Neural crest cell (in vitro differentiated cells): ENCODE data around the gene PDE11A. TPM values are rescaled to one million over a fixed set of nuclear protein-coding genes. Genes with fewer than 3 reads are reported as not detected.

Source experiments
- DNase-seq: peaks from one replicate; pipeline ENCODE4 v3.0.0; 2021; ENCODE audit warnings: low read depth, mixed read lengths, low spot score
- H3K27ac Mint-ChIP-seq: one replicate; pipeline ENCODE4 v1.8.0; 2021; ENCODE audit warnings: mild to moderate bottlenecking, mixed read lengths; ENCODE audit not compliant: unreplicated experiment
- H3K27me3 Mint-ChIP-seq: 2 replicates; pipeline ENCODE4 v1.8.0; 2021; ENCODE audit warnings: low read depth, mild to moderate bottlenecking, mixed read lengths
- H3K36me3 Mint-ChIP-seq: 2 replicates; pipeline ENCODE4 v1.8.0; 2021; ENCODE audit warnings: low read depth, mild to moderate bottlenecking, mixed read lengths
- H3K4me1 Mint-ChIP-seq: 2 replicates; pipeline ENCODE4 v1.8.0; 2021; ENCODE audit warnings: mixed read lengths
- H3K4me3 Mint-ChIP-seq: one replicate; pipeline ENCODE4 v1.8.0; 2021; ENCODE audit warnings: mild to moderate bottlenecking, mixed read lengths
- H3K9me3 Mint-ChIP-seq: 2 replicates; pipeline ENCODE4 v1.8.0; 2021; ENCODE audit warnings: mixed read lengths
- CTCF ChIP-seq: fragments of 200-600 bp; sonication (generic); conservative IDR thresholded peaks from 2 replicates; pipeline ENCODE4 v1.5.0; 2021; ENCODE audit warnings: antibody characterized with exemption, mild to moderate bottlenecking
- total RNA-seq: library from RNA; stranded (reverse); gene quantifications from 2 replicates; pipeline ENCODE4 v1.2.1, GENCODE V29; 2021

Gene PDE11A
- total RNA-seq, 1 donor from 2014 or later = 0.28 TPM

GRCh38 chr2:177882501-177882900 is 190.1 kb downstream of the PDE11A start:
- no peak overlapping the region for H3K4me3 Mint-ChIP-seq
- peaks cover 3% of the 10 kb centered on the region for H3K9me3 Mint-ChIP-seq
- no peak for DNase-seq
- no peaks in the 10 kb centered on the region for H3K27me3 Mint-ChIP-seq
- H3K36me3 Mint-ChIP-seq = no peaks in the 10 kb centered on the region
- H3K27ac Mint-ChIP-seq = no peak overlapping the region
- TF ChIP-seq CTCF = no peak
- H3K4me1 Mint-ChIP-seq = no peaks in the 10 kb centered on the region

- Mint-ChIP-seq H3K27me3 (no peaks in the 10 kb centered on the region), H3K27ac (no peak overlapping the region), H3K4me3 (no peak overlapping the region), H3K36me3 (no peaks in the 10 kb centered on the region), H3K4me1 (no peaks in the 10 kb centered on the region), H3K9me3 (peaks cover 3% of the 10 kb centered on the region)
- TF ChIP-seq CTCF = no peak
- no peak for DNase-seq
Measured at GRCh38 chr2:177881921-177882320, 190.7 kb downstream of the PDE11A start.

- Mint-ChIP-seq H3K4me1 (no peaks in the 10 kb centered on the region), H3K27ac (no peak overlapping the region), H3K4me3 (no peak overlapping the region), H3K27me3 (no peaks in the 10 kb centered on the region), H3K36me3 (peaks cover 2% of the 10 kb centered on the region), H3K9me3 (peaks cover 3% of the 10 kb centered on the region)
- TF ChIP-seq CTCF = no peak
- DNase-seq = no peak
Measured at GRCh38 chr2:177881008-177881747, 191.4 kb downstream of the PDE11A start.

GRCh38 chr2:177880285-177880684 is 192.3 kb downstream of the PDE11A start:
- DNase-seq = no peak
- Mint-ChIP-seq H3K27ac (no peak overlapping the region), H3K27me3 (no peaks in the 10 kb centered on the region), H3K4me3 (no peak overlapping the region), H3K36me3 (peaks cover 2% of the 10 kb centered on the region), H3K9me3 (peaks cover 3% of the 10 kb centered on the region), H3K4me1 (no peaks in the 10 kb centered on the region)
- no peak for TF ChIP-seq CTCF

GRCh38 chr2:177876950-177877349 is 195.6 kb downstream of the PDE11A start:
- no peak overlapping the region for H3K4me3 Mint-ChIP-seq
- TF ChIP-seq CTCF = no peak
- H3K27ac Mint-ChIP-seq = no peak overlapping the region
- peaks cover 4% of the 10 kb centered on the region for H3K4me1 Mint-ChIP-seq
- peaks cover 2% of the 10 kb centered on the region for H3K36me3 Mint-ChIP-seq
- H3K27me3 Mint-ChIP-seq = no peaks in the 10 kb centered on the region
- DNase-seq = no peak
- H3K9me3 Mint-ChIP-seq = no peaks in the 10 kb centered on the region
